NT2/D1 (cell line): ENCODE measurements around the gene LETM1.

ENCODE experiments used
- DNase-seq: peaks from one replicate; pipeline ENCODE4 v3.0.0-alpha.2; 2011; ENCODE audit warnings: low read depth, low spot score
- H3K27me3 ChIP-seq: 2 replicates; pipeline ENCODE4 v1.6.0; 2011; ENCODE audit warnings: mild to moderate bottlenecking; ENCODE audit not compliant: insufficient read length, insufficient read depth
- H3K36me3 ChIP-seq: 2 replicates; pipeline ENCODE4 v1.6.1; 2011; ENCODE audit warnings: mild to moderate bottlenecking, low read length, mixed read lengths; ENCODE audit not compliant: insufficient read depth, insufficient read length
- H3K4me1 ChIP-seq: 2 replicates; pipeline ENCODE4 v1.5.1; 2011; ENCODE audit not compliant: insufficient read depth, insufficient read length
- H3K4me3 ChIP-seq: 2 replicates; pipeline ENCODE4 v1.5.1; 2011; ENCODE audit warnings: low read depth; ENCODE audit not compliant: insufficient read length
- H3K9ac ChIP-seq: 2 replicates; pipeline ENCODE4 v1.6.0; 2011; ENCODE audit warnings: low read depth; ENCODE audit not compliant: insufficient read length
- H3K9me3 ChIP-seq: 2 replicates; pipeline ENCODE4 v1.5.1; 2011; ENCODE audit warnings: mild to moderate bottlenecking, low read length; ENCODE audit not compliant: insufficient read depth
- SUZ12 ChIP-seq: IDR thresholded peaks from 2 replicates; pipeline ENCODE4 v1.6.1; 2011; ENCODE audit not compliant: insufficient read length, insufficient read depth; ENCODE audit errors: extremely low read depth
- YY1 ChIP-seq: IDR thresholded peaks from 2 replicates; pipeline ENCODE4 v1.6.1; 2011; ENCODE audit not compliant: insufficient read length, insufficient read depth
- ZNF274 ChIP-seq: IDR thresholded peaks from 2 replicates; pipeline ENCODE4 v1.6.1; 2011; ENCODE audit warnings: mild to moderate bottlenecking, low read depth, low read length

Gene LETM1

DNA sequence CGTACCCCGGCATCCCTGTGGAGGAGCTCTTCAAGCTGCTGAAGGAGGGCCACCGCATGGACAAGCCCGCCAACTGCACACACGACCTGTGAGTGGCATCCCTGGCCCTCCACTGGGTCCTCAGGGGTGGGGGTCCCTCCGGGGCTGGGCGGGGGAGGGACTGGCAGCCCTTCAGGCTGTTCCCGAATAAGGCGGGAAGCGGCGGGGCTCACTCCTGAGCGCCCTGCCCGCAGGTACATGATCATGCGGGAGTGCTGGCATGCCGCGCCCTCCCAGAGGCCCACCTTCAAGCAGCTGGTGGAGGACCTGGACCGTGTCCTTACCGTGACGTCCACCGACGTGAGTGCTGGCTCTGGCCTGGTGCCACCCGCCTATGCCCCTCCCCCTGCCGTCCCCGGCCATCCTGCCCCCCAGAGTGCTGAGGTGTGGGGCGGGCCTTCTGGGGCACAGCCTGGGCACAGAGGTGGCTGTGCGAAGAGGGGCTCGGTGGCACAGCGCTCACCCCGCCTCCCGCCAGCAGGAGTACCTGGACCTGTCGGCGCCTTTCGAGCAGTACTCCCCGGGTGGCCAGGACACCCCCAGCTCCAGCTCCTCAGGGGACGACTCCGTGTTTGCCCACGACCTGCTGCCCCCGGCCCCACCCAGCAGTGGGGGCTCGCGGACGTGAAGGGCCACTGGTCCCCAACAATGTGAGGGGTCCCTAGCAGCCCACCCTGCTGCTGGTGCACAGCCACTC lies 49.2 kb downstream of the LETM1 start:
- Histone ChIP-seq H3K9me3 (no peaks in the 10 kb centered on the region), H3K27me3 (no peaks in the 10 kb centered on the region), H3K36me3 (peaks cover 87% of the 10 kb centered on the region), H3K9ac (no peak overlapping the region), H3K4me3 (no peak overlapping the region), H3K4me1 (peaks cover 14% of the 10 kb centered on the region)
- DNase-seq = no peak
- no peak for TF ChIP-seq YY1

- H3K9me3 ChIP-seq = no peaks in the 10 kb centered on the region
- H3K4me3 ChIP-seq = no peak overlapping the region
- TF ChIP-seq ZNF274 (no peak), YY1 (no peak), SUZ12 (no peak)
- no peak for DNase-seq
- no peak overlapping the region for H3K9ac ChIP-seq
- H3K27me3 ChIP-seq = no peaks in the 10 kb centered on the region
- H3K4me1 ChIP-seq = peaks cover 15% of the 10 kb centered on the region
- peaks cover 87% of the 10 kb centered on the region for H3K36me3 ChIP-seq
Measured at GRCh38 chr4:1806223-1806564, 49.8 kb downstream of the LETM1 start.

GRCh38 chr4:1805493-1806222 lies 50.3 kb downstream of the LETM1 start:
- Histone ChIP-seq H3K4me1 (peaks cover 16% of the 10 kb centered on the region), H3K4me3 (no peak overlapping the region), H3K9ac (no peak overlapping the region), H3K27me3 (no peaks in the 10 kb centered on the region), H3K36me3 (peaks cover 87% of the 10 kb centered on the region), H3K9me3 (no peaks in the 10 kb centered on the region)
- no peak for DNase-seq
- no peak for TF ChIP-seq ZNF274
- no peak for TF ChIP-seq SUZ12
- no peak for TF ChIP-seq YY1

- Histone ChIP-seq H3K4me1 (peaks cover 17% of the 10 kb centered on the region), H3K9me3 (no peaks in the 10 kb centered on the region), H3K27me3 (no peaks in the 10 kb centered on the region), H3K4me3 (no peak overlapping the region), H3K9ac (no peak overlapping the region), H3K36me3 (peaks cover 88% of the 10 kb centered on the region)
- DNase-seq = no peak
- TF ChIP-seq ZNF274 (no peak), YY1 (no peak), SUZ12 (no peak)
Measured at GRCh38 chr4:1804638-1805492, 51.1 kb downstream of the LETM1 start.

- no peak overlapping the region for H3K4me3 ChIP-seq
- DNase-seq = no peak
- H3K27me3 ChIP-seq = no peaks in the 10 kb centered on the region
- H3K9me3 ChIP-seq = no peaks in the 10 kb centered on the region
- peaks cover 92% of the 10 kb centered on the region for H3K36me3 ChIP-seq
- H3K9ac ChIP-seq = no peak overlapping the region
- peaks cover 12% of the 10 kb centered on the region for H3K4me1 ChIP-seq
- TF ChIP-seq SUZ12 (no peak), ZNF274 (no peak), YY1 (no peak)
Measured at GRCh38 chr4:1803523-1804423, 52.2 kb downstream of the LETM1 start.

DNA sequence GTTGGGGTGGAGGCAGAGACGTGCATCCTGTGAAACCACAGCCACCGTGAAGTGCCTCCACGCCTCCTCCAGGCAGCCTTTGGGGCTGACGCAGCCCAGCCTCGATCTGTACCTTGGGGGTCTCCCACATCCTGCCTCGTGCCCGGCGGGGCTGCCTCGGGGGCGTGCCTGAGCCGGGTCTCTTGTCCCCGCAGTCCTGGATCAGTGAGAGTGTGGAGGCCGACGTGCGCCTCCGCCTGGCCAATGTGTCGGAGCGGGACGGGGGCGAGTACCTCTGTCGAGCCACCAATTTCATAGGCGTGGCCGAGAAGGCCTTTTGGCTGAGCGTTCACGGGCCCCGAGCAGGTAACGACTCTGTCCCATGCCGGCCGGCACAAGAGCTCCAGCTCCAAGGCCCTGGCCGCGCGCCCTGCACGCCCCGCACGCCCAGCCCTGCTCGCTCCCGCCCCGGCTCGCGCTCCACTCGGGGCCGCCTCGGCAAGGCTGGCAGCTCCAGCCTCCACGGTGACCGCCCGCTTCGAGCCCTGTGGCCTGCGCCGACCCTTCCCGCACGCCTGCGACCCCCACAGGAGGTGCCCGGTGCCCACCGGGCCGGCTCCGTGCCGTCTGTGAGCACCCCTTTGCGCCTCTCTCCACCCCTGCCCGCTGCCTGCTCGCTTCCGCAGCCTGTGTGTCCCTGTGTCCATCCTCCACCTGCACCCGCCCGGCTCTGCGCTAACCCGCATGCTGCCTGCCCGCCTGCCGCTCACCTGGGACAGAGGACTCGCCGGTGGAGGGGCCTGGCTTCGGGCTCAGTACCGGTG lies 53.0 kb downstream of the LETM1 start:
- H3K4me3 ChIP-seq = no peak overlapping the region
- TF ChIP-seq ZNF274 (no peak), YY1 (no peak), SUZ12 (no peak)
- H3K4me1 ChIP-seq = peaks cover 13% of the 10 kb centered on the region
- no peak overlapping the region for H3K9ac ChIP-seq
- H3K36me3 ChIP-seq = peaks cover 91% of the 10 kb centered on the region
- H3K27me3 ChIP-seq = no peaks in the 10 kb centered on the region
- no peak for DNase-seq
- no peaks in the 10 kb centered on the region for H3K9me3 ChIP-seq
